Natural killer cell (primary cell): ENCODE measurements around the gene DNAH6. TPM values are rescaled to one million over a fixed set of nuclear protein-coding genes. Genes with fewer than 3 reads are reported as not detected.
"Not testable (repeated sequence)": the region's sequence is repeated elsewhere in the genome, so short reads cannot be mapped to it uniquely, and the experiment has no call there.

ENCODE experiments used
- ATAC-seq, 3 donors: fragments of 150-1000 bp in 2 of 3; fragments of 200-7000 bp in 1 of 3; cut with Tn5 transposase; 1 replicate in 1 of 3; 2 replicates in 2 of 3; pipeline ENCODE4 v1.10.0; 2021; ENCODE audit warnings: mild to moderate bottlenecking in 2 of 3, moderate library complexity in 2 of 3
- DNase-seq, 2 donors: peaks; one replicate each; pipeline versions ENCODE4 v3.0.0 to v3.0.0-alpha.2; 2013 to 2021; ENCODE audit warnings: mixed read lengths in 1 of 2
- H3K27ac ChIP-seq: one replicate; pipeline ENCODE4 v1.5.1; 2013; ENCODE audit warnings: mild to moderate bottlenecking, low read length
- H3K27me3 ChIP-seq: one replicate; pipeline ENCODE4 v1.6.1; 2013; ENCODE audit warnings: low read length; ENCODE audit not compliant: control insufficient read depth, insufficient read depth
- H3K36me3 ChIP-seq: one replicate; pipeline ENCODE4 v1.6.1; 2013; ENCODE audit warnings: low read length; ENCODE audit not compliant: control insufficient read depth, insufficient read depth
- H3K4me1 ChIP-seq: one replicate; pipeline ENCODE4 v1.6.1; 2013; ENCODE audit warnings: low read length; ENCODE audit not compliant: control insufficient read depth, insufficient read depth
- H3K4me3 ChIP-seq: one replicate; pipeline ENCODE4 v1.5.1; 2013; ENCODE audit warnings: low read length
- H3K9me3 ChIP-seq: one replicate; pipeline ENCODE4 v1.6.1; 2013; ENCODE audit warnings: low read length; ENCODE audit not compliant: control insufficient read depth, insufficient read depth
- H3K27ac Mint-ChIP-seq, 2 donors: one replicate each; pipeline ENCODE4 v1.8.0; 2022; ENCODE audit warnings: mild to moderate bottlenecking in 2 of 2, mixed read lengths in 2 of 2, moderate library complexity in 1 of 2
- H3K27me3 Mint-ChIP-seq, 2 donors: one replicate each; pipeline ENCODE4 v1.8.0; 2022; ENCODE audit warnings: low read depth in 2 of 2, mixed read lengths in 2 of 2
- H3K36me3 Mint-ChIP-seq: one replicate; pipeline ENCODE4 v1.8.0; 2022; ENCODE audit warnings: mixed read lengths
- H3K4me1 Mint-ChIP-seq, 2 donors: one replicate each; pipeline ENCODE4 v1.8.0; 2022; ENCODE audit warnings: mixed read lengths in 2 of 2
- H3K4me3 Mint-ChIP-seq: one replicate; pipeline ENCODE4 v1.8.0; 2022; ENCODE audit warnings: mild to moderate bottlenecking, moderate library complexity, mixed read lengths
- H3K9me3 Mint-ChIP-seq, 2 donors: one replicate each; pipeline ENCODE4 v1.8.0; 2022; ENCODE audit warnings: mixed read lengths in 2 of 2
- WGBS: methylation state at CpG from one replicate; pipeline ENCODE4 v1.1.7; 2013; ENCODE audit warnings: missing lambda C conversion rate; ENCODE audit not compliant: insufficient coverage; 5-methylcytosine and 5-hydroxymethylcytosine counted together
- intact Hi-C: fragments of 100-400 bp; cut with micrococcal nuclease; formaldehyde crosslinking; loops from one replicate; pipeline ENCODE4 v1.14.2; 2022
- total RNA-seq, 4 donors: library from RNA; stranded (reverse); fragments of 120-200 nt in 1 of 4; gene quantifications; one replicate each; pipeline versions ENCODE4 v1.2.3 to v1.2.4, GENCODE V29; 2013 to 2022
- TF ChIP-seq, protein P1 (sequence below): fragments of 200-600 bp; IDR thresholded peaks from one replicate; pipeline ENCODE4 v1.8.0; 2022; ENCODE audit warnings: antibody characterized with exemption

The DNAH6 gene
- total RNA-seq, 3 donors from 2014 or later (not counting 1 experiment from before 2014, with no cell fraction given), result 0.05 to 0.60 (median 0.32) TPM

DNA sequence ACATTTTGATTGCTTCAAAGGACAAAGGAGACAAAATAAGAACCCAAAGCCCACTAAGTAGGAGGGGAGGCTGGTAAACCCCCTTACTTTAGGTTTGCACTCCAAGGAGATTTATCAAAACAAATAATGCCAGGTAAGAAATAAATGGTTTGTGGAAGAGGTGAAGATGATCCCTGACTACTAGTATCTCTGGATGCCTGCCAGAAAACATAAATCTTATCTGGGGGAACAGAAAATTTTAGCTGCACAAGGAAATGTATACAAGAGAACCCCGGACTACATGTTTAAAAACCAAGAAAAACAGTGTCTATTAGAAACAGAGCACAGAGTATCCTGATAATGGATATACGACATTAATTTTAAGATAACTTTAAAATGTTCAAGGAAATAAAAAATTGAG lies 250.5 kb downstream of the DNAH6 start:
- no peaks in the 10 kb centered on the region for H3K36me3 ChIP-seq
- H3K4me1 ChIP-seq, result no peaks in the 10 kb centered on the region
- 50% methylated on average over 1 of the region's 2 CpGs for WGBS
- peaks cover 10% of the 10 kb centered on the region for H3K36me3 Mint-ChIP-seq
- no peak overlapping the region for H3K27ac ChIP-seq
- peaks cover 0 to 14% of the 10 kb centered on the region in 2 donors for H3K27me3 Mint-ChIP-seq
- H3K4me3 ChIP-seq, result no peak overlapping the region
- H3K27ac Mint-ChIP-seq, result no peak overlapping the region
- DNase-seq (no peak), ATAC-seq (no peak)
- no peaks in the 10 kb centered on the region for H3K27me3 ChIP-seq
- TF ChIP-seq, protein P1, sequence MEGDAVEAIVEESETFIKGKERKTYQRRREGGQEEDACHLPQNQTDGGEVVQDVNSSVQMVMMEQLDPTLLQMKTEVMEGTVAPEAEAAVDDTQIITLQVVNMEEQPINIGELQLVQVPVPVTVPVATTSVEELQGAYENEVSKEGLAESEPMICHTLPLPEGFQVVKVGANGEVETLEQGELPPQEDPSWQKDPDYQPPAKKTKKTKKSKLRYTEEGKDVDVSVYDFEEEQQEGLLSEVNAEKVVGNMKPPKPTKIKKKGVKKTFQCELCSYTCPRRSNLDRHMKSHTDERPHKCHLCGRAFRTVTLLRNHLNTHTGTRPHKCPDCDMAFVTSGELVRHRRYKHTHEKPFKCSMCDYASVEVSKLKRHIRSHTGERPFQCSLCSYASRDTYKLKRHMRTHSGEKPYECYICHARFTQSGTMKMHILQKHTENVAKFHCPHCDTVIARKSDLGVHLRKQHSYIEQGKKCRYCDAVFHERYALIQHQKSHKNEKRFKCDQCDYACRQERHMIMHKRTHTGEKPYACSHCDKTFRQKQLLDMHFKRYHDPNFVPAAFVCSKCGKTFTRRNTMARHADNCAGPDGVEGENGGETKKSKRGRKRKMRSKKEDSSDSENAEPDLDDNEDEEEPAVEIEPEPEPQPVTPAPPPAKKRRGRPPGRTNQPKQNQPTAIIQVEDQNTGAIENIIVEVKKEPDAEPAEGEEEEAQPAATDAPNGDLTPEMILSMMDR, result no peak
- H3K4me1 Mint-ChIP-seq, result peaks cover 0 to 8% of the 10 kb centered on the region in 2 donors
- peaks cover 7% of the 10 kb centered on the region for H3K9me3 ChIP-seq
- intact Hi-C loops, result no loop called here
- no peak overlapping the region for H3K4me3 Mint-ChIP-seq
- H3K9me3 Mint-ChIP-seq, result peaks cover 5 to 11% of the 10 kb centered on the region in 2 donors

DNA sequence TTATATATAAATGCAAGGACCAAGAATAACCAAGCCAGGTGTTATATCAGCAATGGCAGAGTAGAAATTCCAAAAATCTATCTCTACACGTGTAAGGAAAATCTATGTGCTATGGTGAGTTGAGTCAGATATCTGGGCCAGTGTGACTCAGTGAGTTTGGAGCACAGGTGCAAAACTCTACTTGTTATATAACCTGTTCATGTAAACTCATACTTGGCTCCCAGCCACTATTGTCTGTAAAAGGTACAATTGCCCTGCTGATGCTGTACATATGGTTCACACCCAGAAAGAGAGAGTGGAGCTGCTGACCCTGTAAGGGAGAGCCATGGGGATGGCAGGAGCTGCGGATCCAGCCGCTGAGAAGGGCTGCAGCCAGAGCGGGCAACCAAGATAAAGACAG lies 252.5 kb downstream of the DNAH6 start:
- H3K27me3 ChIP-seq, result no peaks in the 10 kb centered on the region
- no peak overlapping the region for H3K4me3 Mint-ChIP-seq
- peaks cover 19% of the 10 kb centered on the region for H3K36me3 Mint-ChIP-seq
- peaks cover 0 to 8% of the 10 kb centered on the region in 2 donors for H3K4me1 Mint-ChIP-seq
- 94% methylated on average over 3 of the region's 4 CpGs for WGBS
- H3K36me3 ChIP-seq, result no peaks in the 10 kb centered on the region
- DNase-seq (no peak), ATAC-seq (no peak)
- peaks cover 8 to 17% of the 10 kb centered on the region in 2 donors for H3K9me3 Mint-ChIP-seq
- peaks cover 0 to 14% of the 10 kb centered on the region in 2 donors for H3K27me3 Mint-ChIP-seq
- intact Hi-C loops, result no loop called here
- H3K4me1 ChIP-seq, result no peaks in the 10 kb centered on the region
- no peak overlapping the region for H3K4me3 ChIP-seq
- H3K9me3 ChIP-seq, result peaks cover 7% of the 10 kb centered on the region
- H3K27ac Mint-ChIP-seq, result no peak overlapping the region
- TF ChIP-seq, protein P1, result no peak
- H3K27ac ChIP-seq, result no peak overlapping the region

DNA sequence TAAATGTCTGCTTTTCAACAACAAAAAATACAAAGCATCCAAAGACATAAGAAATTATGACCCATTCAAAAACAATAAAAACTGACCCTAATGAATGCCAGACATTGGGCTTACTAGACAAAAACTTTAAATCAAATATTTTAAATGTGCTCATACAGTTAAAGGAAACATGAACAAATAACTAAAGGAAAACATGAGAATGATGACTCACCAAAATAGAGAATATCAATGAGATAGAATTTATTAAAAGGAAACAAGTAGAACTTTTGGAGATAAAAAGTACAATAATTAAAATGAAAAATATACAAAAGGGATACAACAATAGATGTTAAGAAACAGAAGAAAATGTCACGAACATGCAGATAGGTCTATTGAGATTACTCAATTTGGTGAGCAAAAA lies 254.0 kb downstream of the DNAH6 start:
- Mint-ChIP-seq H3K27me3 (peaks cover 0 to 6% of the 10 kb centered on the region in 2 donors), H3K27ac (no peak overlapping the region), H3K4me1 (peaks cover 0 to 8% of the 10 kb centered on the region in 2 donors), H3K36me3 (peaks cover 33% of the 10 kb centered on the region), H3K9me3 (peaks cover 9 to 25% of the 10 kb centered on the region in 2 donors), H3K4me3 (no peak overlapping the region)
- Histone ChIP-seq H3K36me3 (no peaks in the 10 kb centered on the region), H3K27ac (no peak overlapping the region), H3K27me3 (no peaks in the 10 kb centered on the region), H3K4me3 (no peak overlapping the region), H3K4me1 (no peaks in the 10 kb centered on the region), H3K9me3 (peaks cover 7% of the 10 kb centered on the region)
- TF ChIP-seq, protein P1, result no peak
- whole genome bisulfite sequencing, result 100% methylated on average over 1 of the region's 1 CpG
- intact Hi-C loops, result no loop called here
- ATAC-seq (no peak), DNase-seq (no peak)

DNA sequence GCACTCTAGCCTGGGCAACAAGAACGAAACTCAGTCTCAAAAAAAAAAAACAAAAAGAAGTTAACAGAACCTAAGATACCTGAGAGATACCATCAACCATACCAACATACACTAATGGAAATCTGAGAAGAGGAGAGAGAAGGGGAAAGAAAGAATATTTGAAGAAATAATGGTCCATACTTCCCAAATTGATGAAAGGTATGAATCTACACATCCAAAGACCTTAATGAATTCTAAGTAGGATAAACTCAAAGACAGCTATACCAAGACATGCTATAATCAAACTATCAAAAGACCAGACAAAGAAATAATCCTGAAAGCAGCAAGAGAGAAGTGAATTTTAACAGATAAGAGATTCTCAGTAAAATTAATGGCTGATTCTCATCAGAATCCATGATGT lies 255.0 kb downstream of the DNAH6 start:
- WGBS, result no CpG with 5 or more reads among the region's 1 CpG

DNA sequence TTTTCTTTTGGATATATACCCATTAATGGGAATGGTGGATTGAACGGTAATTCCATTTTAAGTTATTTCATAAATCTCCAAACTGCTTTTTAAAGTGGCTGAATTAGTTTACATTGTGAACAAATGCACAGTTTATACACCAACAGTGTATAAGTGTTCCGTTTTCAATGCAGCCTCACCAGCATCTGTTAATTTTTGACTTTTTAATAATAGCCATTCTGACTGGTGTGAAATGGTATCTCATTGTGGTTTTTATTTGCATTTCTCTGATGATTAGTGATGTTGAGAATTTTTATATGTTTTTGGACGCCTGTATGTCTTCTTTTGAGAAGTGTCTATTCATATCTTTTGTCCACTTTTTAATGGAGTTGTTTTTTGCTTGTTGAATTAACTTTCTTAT lies 257.3 kb downstream of the DNAH6 start:
- H3K27me3 Mint-ChIP-seq, H3K36me3 ChIP-seq, H3K27me3 ChIP-seq, H3K4me3 Mint-ChIP-seq, H3K27ac ChIP-seq, H3K4me3 ChIP-seq, H3K27ac Mint-ChIP-seq, H3K9me3 ChIP-seq, ATAC-seq, H3K4me1 ChIP-seq, intact Hi-C loops, DNase-seq, H3K4me1 Mint-ChIP-seq: not testable (repeated sequence)
- peaks cover 41% of the 10 kb centered on the region for H3K36me3 Mint-ChIP-seq
- H3K9me3 Mint-ChIP-seq, result peaks cover 9 to 25% of the 10 kb centered on the region in 2 donors
- no CpG with 5 or more reads among the region's 3 CpGs for WGBS

More for the DNA sequence above, 255.0 kb downstream of the DNAH6 start:
- no peak overlapping the region for H3K27ac ChIP-seq
- Mint-ChIP-seq H3K9me3 (peaks cover 9 to 25% of the 10 kb centered on the region in 2 donors), H3K27me3 (no peaks in the 10 kb centered on the region), H3K36me3 (peaks cover 41% of the 10 kb centered on the region), H3K27ac (no peak overlapping the region), H3K4me1 (peaks cover 0 to 8% of the 10 kb centered on the region in 2 donors), H3K4me3 (no peak overlapping the region)
- H3K27me3 ChIP-seq, result no peaks in the 10 kb centered on the region
- TF ChIP-seq, protein P1, result no peak
- no peaks in the 10 kb centered on the region for H3K4me1 ChIP-seq
- intact Hi-C loops, result no loop called here
- H3K36me3 ChIP-seq, result no peaks in the 10 kb centered on the region
- no peak for ATAC-seq
- H3K4me3 ChIP-seq, result no peak overlapping the region
- no peak for DNase-seq
- peaks cover 7% of the 10 kb centered on the region for H3K9me3 ChIP-seq
